HL-60 (cell line): ENCODE measurements around the gene PDE6D.

Source experiments
- GABPA ChIP-seq: IDR thresholded peaks from 2 replicates; pipeline ENCODE4 v1.6.1; 2012; ENCODE audit warnings: low read depth
- POLR2AphosphoS5 ChIP-seq: IDR thresholded peaks from 2 replicates; pipeline ENCODE4 v1.6.1; 2012; ENCODE audit warnings: low read depth
- TF ChIP-seq, protein P1 (sequence below): IDR thresholded peaks from one replicate; pipeline ENCODE4 v1.5.1; 2011; ENCODE audit warnings: low read length, control low read depth, inconsistent platforms; ENCODE audit not compliant: insufficient read depth

DNA sequence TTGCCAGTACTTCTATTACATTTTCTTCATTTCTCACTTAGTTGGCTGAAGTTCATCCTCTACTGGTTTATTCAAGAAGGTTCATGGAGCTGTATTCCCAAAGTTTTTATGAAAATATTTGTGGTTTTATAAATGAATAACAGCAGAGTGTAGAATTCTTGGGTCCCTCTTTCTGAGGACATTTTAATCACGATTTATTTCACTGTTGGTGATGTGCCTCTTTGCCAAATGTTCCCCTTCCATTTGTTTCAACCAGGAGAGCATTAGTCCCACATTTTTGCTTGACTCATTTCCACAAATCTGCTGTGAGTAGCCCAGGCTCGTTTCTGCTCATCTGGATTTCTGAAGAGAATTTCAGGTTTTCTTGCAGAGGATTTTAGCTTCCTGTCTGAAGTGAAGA is 25.9 kb upstream of the PDE6D start:
- no peak for TF ChIP-seq GABPA
- TF ChIP-seq, protein P1, sequence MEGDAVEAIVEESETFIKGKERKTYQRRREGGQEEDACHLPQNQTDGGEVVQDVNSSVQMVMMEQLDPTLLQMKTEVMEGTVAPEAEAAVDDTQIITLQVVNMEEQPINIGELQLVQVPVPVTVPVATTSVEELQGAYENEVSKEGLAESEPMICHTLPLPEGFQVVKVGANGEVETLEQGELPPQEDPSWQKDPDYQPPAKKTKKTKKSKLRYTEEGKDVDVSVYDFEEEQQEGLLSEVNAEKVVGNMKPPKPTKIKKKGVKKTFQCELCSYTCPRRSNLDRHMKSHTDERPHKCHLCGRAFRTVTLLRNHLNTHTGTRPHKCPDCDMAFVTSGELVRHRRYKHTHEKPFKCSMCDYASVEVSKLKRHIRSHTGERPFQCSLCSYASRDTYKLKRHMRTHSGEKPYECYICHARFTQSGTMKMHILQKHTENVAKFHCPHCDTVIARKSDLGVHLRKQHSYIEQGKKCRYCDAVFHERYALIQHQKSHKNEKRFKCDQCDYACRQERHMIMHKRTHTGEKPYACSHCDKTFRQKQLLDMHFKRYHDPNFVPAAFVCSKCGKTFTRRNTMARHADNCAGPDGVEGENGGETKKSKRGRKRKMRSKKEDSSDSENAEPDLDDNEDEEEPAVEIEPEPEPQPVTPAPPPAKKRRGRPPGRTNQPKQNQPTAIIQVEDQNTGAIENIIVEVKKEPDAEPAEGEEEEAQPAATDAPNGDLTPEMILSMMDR = no peak
- TF ChIP-seq POLR2AphosphoS5 = no peak
